HG03045 (cell line): ENCODE results near the gene CYBB.

ENCODE experiments used
- ATAC-seq: cut with Tn5 transposase; IDR thresholded peaks from one replicate; pipeline ENCODE4 v1.9.1; 2021; ENCODE audit warnings: mild to moderate bottlenecking, moderate library complexity; ENCODE audit not compliant: unreplicated experiment

The CYBB gene

DNA sequence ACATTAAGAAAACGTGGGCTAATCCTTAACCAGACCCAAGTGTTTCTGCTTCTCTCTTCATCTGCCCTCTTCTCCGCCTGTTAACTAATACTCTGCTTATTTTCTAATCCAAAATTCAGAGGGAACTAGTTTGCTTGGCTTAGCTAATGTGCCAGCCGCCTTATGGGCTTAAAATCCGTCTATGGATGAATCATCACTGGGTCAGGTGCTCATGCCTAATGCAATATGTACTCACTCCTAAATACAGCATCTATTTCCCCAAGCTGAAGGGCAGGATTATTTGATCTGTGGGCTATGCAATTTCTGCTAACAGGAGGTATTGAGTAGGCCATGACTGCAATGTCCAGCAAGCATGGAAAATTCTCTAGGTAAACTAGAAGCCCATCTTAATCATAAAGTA lies 55.1 kb downstream of the CYBB start:
- ATAC-seq: no peak

DNA sequence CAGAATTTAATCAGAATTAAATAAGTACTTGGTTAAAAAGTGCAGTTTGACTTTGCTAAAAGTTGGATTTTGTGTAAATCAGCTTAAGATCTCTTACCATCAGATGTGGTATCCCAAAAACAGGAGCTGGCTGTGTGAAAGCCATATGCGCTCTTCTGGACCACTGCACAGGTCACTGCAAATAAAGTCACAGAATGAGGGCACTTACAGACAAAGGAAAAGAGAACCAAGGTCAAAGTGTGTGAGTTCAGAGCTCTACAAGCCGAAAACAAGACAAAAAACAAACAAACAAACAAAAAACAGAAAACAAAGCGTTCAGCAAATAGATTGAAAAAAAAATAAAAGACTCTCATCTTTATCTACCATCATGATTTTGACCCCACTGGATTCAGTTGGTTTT lies 61.1 kb downstream of the CYBB start:
- ATAC-seq: no peak

DNA sequence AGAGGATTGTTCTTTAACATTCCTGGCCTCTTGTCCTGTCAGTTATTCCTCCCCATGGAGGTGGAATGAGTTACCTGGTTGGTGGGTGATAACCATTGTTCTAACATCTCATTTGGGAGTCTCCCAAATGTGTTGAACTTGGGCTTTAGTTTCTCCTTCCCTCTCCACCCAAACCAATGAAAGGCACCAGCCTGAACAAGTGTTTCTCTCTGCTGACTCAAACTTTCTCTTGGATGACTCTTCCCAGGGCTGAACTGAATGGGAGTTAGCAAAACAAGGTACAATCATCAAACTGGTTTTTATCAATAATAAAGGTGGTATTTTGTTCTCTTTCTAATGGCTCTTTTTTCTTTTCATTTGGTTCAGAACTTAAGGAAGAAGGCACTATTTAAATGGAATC lies 64.8 kb downstream of the CYBB start:
- no peak for ATAC-seq

DNA sequence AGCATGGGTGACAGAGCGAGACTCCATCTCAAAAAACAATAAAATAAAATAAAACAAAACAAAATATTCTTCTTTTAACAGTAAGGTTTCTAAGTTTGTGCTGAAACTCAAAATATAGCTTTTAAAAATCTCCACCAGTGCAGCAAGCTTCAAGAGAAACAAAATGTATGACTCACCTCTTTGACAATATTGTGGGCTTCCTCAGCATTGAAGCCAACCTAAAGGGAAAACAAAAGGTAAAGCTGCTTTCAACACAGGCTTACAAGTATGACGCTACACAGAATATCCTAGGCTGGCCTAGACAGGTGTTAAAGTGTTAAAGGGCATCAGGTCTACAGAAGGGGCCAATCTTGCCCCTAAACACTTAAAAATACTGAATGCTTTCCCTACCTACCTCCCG lies 66.3 kb downstream of the CYBB start:
- ATAC-seq: no peak

DNA sequence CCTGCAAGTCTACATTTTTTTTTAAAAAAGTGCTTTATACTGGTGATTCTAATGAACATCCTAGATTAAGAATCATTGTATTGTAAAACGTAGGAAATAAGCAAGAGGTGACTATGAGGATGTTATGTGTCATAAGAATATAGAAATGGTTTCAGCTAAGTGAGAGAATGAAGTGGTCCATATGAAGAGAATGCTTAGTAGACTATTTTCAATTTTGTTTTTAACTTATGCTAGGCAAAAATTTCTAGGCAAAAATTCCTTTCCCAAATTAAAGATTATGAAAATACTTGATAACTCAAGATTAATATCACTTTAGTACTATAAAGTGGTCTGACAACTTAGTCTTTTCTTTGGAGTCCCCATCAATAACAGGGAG lies 66.7 kb downstream of the CYBB start:
- ATAC-seq: no peak

DNA sequence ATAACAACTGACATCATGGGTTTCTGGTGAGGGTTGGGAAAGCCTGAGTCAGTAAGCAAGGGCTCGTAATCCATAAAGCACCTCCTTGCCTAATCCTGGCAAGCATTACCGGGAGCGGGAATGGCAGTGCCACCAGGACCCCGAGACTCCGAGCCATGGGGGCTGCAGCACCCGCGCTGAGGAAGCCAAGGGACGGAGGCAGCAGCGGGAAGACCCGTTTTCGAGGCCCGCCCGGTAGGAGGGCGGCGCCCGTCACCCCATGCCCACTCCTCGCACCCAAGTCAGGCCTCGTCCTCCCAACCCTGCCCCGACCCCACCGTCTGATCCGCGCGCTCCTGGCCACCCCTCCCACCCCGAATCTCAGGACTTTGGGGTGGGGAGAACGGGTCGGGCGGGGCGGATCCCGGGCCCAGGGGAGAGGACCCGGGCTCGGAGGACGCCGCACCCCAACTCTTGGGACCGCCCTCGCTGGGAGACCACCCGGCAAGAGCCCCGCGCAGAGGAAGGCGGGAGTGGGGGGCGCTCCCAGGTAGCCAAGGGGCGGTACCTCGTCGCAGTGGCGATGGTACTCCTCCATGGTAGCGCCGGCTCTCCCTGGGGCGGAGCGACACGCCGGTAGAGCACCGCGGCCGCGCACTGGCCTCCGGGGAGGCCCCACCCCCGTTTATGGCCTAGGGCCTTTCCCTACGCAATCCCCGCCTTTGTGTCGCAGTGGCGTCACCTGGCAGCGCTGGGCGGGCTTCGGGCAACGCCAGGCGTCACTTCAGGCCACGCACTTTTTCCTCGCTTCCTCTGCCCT lies 67.3 kb downstream of the CYBB start, which contains the start of gene DYNLT3:
Gene DYNLT3, minus strand, starts transcription at position 638 of the 799 bp plus-strand sequence. Its CDS starts 61 bp downstream, at position 577.
- peak; percentile 99 for ATAC-seq

DNA sequence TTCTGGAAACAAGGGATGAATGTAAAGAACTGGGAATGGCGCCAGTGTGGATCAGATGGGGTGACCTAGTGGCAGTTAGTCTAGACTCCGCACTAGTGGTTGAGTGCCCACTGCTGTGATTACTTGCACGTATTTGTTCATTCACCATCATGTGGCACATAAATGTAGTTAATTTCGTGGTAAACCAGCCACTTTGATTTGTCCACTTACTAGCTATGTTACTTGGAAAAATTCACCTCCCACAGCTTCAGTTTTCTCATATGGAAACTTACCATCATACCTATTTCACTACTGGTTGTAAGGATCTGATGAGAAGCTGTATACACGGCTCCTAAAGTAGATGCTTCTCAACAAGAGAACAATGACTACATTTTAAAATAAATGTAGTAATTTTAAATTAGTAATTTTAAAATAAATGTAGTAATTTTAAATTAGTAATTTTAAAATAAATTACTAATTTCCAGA lies 67.9 kb downstream of the CYBB start:
- ATAC-seq: no peak

DNA sequence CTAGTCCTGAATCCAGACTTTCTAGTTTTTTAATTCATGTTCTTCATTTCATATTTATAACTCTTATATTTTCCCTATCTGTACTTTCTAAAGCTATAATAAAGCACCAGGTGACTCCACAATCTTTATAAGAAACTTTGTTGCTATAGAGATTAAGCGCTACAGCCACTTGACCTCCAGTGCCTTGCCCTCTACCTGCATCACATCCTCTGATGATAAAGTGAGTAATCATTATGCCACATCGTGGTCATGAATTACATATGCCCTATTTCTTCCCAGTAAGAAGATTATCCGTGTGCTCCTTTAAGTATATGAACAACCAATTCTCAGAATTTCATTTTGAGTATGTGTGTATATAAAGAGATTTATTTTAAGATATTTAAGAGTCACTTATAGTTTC lies 74.3 kb downstream of the CYBB start:
- ATAC-seq: no peak

DNA sequence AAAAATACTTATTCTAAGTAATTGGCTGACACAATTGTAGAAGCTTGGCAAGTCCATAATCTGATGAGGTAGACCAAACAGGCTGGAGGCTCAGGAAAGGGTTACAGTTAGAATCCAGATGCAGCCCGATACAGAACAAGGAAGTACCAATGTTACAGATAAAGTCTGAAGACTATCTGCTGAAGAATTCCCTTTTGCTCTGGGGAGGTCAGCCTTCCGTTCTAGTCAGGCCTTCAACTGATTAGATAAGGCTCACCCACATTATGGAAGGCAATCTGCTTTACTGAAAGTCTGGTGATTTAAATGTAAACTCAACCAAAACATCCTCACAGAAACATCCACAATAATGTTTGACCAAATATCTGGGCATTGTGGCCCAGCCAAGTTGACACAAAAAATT lies 74.9 kb downstream of the CYBB start:
- ATAC-seq: no peak

DNA sequence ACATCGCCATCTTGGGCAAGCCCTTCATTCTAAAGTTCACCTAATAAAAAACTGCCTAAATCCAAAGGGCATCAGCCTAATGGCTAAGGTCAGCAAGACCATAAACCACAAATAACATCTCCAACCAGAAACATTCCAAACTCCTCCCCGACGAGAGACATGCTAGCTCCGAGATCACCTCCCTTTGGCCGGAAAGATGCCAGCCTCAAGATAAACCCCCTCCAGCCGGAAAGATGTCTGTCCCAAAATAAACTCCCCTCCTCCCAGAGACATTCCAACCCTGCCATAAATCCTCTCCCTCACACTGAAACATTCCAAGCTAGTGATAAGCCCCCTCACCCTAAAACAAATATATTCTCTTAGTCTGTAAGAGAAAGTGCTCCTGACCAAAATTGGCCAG lies 80.9 kb downstream of the CYBB start:
- ATAC-seq: no peak

DNA sequence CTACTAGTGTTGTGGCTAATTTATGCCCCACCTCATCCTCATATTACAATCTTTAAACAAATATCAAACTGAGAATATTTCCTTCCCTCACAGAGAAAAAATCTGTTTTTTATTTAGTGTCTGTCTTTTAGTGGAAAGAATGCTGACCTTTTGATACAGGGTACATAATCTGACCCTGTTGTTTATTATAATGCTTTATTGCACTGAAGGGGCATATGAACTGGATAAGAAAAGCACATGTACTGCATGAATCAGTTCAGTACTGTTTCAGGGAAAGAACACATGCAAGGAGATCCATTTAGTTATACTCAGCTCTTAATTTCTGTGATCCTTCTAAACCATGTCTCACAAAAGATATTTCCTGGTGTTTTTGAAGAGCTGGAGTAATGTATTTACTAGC lies 83.0 kb downstream of the CYBB start:
- no peak for ATAC-seq
